ENCODE measurements around the gene PEX7.
"Not testable (repeated sequence)": the region's sequence is repeated elsewhere in the genome, so short reads cannot be mapped to it uniquely, and the experiment has no call there.

PEX7 gene

DNA sequence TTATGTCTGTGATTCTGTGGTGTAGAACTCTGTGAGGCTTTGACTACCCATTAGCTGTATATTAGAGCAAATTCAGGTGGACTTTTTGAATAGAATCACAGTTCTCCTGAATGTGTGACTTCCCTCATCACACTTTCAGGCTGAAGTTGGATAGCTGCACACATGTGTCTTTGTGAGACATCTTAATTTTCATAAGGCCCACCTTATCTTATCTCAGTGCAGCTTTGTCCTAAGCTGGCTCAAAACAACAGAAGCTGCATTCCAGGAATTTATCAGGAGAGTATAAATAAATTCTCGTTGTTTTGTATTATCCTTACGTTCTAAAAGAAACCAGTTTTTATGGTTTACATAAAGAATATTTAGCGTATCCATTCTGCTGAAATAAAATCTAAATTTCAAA is 73.5 kb downstream of the PEX7 start:
- no peak for DNase-seq (ENCODE audit: low read depth in 2 of 3, low spot score in 1 of 3)

DNA sequence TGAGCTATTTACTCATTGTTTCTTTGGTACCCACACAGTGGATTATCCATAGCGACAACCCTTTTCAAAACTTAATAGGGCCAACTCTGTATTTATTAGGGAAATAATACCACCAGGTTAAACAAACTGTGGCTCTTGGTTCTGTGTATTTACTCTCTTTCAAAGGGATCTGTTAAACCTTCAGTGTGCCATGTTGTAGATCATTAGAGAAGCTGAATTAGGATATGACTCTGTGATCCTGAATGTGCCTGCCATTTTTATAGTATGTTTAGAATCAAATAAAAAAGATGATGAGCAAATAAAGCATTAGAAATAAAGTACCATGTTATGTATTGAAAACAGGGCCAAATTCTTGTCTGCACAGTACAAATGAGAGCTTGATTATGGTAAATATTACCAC is 74.7 kb downstream of the PEX7 start:
- no peak for DNase-seq (ENCODE audit: low read depth in 2 of 3, low spot score in 1 of 3)

DNA sequence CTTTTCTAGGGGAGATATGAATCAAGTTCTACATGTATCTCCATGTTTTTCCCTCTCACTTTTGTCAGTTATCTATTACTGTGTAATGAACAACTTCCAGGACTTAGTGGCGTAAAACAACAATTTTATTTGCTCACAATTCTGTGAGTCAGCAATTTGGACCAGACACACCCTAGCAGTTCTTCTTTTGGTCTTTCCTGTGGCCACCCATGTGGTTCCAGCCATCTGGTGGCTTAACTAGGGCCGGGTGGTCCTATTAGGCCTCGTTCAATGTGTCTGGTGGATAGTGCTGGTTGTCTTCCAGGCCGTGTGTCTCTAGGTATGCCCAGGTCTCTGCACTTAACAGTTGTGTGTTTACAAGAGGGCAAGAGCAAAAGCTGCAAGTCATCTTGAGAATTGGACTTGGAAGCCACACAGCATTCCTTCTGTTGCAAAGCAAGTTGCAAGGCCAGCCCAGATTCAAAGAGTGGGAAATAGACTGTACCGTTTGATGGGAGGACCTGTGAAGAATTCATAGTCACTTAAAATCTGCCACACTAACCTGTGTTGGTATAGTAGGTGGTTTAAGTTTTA is 78.9 kb downstream of the PEX7 start:
- DNase-seq (ENCODE audit: low read depth in 2 of 3, low spot score in 1 of 3), result no peak

DNA sequence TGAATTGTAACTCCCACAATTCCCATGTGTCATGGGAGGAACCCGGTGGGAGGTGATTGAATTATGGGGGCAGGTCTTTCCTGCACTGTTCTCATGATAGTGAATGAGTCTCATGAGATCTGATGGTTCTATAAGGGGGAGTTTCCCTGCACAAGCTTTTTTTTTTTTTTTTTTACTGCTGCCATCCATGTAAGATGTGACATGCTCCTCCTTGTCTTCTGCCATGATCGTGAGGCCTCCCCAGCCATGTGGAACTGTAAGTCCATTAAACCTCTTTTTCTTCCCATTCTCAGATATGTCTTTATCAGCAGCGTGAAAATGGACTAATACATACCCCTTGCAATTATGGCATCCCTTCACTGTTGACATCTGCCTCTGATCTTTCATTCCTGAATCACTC is 82.1 kb downstream of the PEX7 start:
- DNase-seq (ENCODE audit: low read depth in 2 of 3, low spot score in 1 of 3), result not testable (repeated sequence)

DNA sequence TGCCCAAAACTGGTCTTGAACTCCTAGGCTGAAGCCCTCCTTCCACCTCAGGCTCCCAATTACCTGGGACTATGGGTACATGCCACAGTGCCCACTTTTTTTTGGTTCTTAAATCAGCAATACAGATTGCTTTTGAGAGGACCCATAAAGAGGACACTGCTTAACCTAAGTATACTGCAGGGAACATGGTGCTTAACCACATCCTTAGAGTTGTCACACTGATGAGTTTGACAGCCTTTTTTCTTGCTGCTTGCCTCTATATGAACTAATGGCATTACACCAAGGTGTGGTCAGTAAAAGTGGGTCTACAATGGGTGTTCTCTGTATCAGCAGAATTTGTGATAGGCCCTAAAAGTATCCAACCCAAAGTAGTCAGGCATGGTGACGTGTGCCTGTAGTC is 92.6 kb downstream of the PEX7 start:
- no peak for DNase-seq (ENCODE audit: low read depth in 2 of 3, low spot score in 1 of 3)

DNA sequence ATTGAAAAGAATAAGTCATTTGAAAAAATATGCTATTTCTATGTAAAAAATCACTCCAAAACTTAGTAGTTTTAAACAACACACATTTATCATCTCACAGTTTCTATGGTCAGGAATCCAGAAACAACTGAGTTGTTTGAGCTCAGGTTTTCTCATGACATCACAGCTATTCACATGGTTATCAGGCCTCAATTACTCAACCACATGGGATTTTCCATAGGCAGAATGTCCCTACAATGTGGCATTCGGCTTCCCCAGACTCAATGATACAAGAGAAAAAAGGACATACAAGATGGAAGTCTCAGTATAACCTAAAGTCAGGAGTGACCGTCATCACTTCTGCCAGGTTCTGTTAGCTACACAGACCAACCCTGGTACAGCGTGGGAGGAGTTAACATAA is 96.3 kb downstream of the PEX7 start:
- DNase-seq (ENCODE audit: low read depth in 2 of 3, low spot score in 1 of 3), result no peak

DNA sequence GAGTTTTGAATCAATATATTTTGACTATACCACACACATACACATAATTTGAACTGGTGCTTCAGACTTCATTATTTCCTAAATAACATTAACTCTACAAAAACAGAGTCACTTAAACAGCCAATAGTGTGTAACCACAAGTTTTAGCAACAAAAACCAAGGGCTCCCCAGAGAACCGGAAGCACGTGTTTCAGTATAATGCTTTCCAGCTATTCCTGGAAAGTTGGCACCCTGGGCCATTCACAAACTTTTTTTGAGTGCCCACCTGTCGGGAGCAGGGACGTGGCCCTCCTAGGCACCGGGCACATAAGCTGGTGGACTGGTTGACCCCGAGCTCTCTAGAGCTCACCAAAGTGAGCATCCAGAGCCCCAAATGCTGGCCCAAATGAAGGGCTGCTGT is 97.8 kb downstream of the PEX7 start:
- no peak for DNase-seq (ENCODE audit: low read depth in 2 of 3, low spot score in 1 of 3)

DNA sequence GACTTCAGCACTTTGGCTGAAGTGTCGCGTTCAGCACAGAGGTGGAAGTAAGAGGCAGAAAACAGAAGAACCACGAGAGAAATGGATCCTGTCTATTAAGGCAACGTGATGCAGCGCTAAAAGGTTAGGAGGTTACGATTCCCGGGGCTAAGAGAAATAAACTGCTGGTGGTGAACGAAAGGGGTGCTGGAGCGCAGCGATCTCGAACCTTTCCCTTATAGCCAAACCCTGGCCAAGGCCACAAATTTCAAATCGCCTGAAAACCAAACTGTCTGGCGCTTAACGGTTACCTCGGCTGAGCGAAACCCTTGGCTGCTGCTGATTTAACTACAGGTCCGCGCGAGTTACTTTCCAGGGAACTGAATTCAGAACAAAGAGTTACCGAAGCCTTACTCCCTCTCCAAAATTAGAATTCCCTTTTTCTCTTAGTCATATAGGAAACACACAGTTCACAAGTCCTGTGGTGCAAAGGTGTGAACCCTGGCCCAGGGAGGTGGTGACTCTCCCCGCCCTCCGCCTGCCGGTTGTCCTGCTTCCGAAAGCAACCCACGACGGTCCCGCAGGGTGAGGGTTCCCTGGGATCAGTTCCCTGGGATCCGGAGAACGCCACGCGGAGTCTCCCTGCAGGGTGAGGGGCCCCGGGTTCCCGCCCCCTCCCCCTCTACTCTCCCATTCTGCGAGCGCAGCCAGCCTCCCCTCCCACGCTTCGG is 98.4 kb downstream of the PEX7 start:
- no peak for DNase-seq (ENCODE audit: low read depth in 2 of 3, low spot score in 1 of 3)

DNA sequence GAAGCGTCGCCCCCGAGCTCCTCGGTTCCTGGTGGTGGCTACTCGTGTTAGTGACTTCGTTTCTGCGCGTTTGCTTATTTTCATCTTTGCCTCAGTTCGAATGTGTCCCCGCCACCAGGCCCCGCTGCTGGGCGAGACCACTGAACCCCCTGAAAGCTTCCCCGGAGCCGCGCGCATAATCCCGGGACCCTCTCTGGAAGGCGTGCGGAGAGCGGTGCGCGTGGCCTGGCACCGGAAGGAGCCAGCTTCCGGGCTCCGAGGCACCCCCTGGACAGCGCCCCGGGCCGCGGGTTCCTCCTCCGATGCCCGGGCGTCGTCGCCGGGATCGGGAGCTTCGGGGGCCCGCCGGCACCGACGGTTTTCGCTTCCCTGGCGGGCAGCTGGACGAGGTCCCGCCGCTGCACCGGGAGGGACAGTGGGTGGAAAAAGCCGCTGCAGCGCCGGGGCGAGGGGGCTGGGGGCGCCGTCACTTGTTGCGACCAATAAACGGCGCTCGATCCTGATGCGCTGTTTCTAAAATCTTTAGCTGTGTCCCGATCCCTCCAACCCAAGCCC is 99.1 kb downstream of the PEX7 start:
- DNase-seq (ENCODE audit: low read depth in 2 of 3, low spot score in 1 of 3), result no peak

DNA sequence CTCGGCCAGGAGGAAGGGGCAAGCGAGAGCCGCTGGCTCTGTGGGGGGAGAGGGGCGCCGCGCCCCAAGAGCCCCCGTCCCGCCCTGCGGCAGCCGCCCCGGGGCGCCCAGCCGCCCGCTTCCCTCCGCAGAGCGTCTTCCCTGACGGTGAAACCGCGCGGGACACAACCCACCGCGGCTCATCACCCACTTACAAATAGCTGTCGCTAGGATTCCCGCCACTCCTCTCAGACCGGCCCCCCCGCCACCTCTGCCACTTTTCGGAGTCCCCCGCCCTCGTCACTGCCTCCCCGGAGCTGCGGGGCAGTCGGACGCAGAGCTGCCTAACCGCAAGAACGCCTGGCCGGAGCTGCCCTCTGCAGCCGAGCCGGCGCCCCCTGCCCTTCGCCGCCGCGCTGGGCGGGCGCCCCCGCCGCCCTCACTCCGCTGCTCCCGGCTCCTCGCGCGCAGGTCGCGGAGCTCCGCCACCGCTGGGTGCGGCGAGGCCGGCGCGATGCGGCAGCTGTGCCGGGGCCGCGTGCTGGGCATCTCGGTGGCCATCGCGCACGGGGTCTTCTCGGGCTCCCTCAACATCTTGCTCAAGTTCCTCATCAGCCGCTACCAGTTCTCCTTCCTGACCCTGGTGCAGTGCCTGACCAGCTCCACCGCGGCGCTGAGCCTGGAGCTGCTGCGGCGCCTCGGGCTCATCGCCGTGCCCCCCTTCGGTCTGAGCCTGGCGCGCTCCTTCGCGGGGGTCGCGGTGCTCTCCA is 99.7 kb downstream of the PEX7 start, which contains the start of gene SLC35D3:
TSS of gene SLC35D3 (plus strand) at position 366 of the 749 bp plus-strand sequence. CDS start at position 494, 128 bp downstream.
- no peak for DNase-seq (ENCODE audit: low read depth in 2 of 3, low spot score in 1 of 3)

DNA sequence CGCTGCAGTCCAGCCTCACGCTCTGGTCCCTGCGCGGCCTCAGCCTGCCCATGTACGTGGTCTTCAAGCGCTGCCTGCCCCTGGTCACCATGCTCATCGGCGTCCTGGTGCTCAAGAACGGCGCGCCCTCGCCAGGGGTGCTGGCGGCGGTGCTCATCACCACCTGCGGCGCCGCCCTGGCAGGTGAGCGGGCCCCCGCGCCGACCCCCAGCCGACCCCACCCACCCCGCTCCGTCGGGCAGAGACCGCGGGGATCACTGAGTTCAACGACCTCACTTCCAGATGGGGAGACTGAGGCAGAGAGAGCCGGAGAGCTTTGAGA is 100.3 kb downstream of the PEX7 start:
- no peak for DNase-seq (ENCODE audit: low read depth in 2 of 3, low spot score in 1 of 3)

DNA sequence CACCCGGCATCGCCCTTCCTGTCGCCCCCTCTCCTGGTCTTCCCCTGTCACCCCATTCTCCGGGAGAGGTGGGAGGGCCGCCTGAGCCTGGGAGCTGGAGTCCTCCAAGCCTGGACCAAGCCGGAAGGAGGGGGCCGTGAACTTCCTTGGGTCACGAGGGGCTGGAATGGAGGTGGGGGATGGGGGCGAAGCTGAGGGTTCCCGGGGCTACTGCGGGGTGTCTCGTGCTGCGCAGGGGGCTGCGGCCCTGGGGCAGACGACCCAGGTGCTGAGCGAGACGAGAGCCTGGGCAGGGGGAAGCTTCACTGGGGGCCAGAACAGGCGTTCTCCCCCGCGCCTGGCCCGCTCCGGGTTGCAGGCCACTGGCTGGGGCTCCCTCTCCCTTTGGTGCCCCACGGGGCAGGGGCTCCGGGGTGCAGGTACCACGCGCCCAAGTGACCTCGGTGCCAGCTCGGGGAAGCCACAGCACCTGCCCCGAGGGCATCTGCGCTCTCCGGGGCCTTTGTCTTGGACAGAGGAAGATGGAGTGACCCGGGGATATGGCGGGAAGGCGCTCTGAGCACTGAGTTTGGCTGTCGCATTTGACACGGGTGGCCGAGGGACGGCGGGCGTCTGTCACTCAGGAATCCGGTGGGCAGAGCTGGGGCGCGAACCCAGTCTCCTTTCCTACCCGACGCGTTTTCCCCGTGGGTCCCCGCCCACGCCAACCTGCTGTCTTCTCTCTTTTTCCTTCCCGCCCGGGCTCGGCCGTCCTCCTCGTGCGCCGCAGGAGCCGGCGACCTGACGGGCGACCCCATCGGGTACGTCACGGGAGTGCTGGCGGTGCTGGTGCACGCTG is 100.9 kb downstream of the PEX7 start:
- DNase-seq (ENCODE audit: low read depth in 2 of 3, low spot score in 1 of 3), result no peak

DNA sequence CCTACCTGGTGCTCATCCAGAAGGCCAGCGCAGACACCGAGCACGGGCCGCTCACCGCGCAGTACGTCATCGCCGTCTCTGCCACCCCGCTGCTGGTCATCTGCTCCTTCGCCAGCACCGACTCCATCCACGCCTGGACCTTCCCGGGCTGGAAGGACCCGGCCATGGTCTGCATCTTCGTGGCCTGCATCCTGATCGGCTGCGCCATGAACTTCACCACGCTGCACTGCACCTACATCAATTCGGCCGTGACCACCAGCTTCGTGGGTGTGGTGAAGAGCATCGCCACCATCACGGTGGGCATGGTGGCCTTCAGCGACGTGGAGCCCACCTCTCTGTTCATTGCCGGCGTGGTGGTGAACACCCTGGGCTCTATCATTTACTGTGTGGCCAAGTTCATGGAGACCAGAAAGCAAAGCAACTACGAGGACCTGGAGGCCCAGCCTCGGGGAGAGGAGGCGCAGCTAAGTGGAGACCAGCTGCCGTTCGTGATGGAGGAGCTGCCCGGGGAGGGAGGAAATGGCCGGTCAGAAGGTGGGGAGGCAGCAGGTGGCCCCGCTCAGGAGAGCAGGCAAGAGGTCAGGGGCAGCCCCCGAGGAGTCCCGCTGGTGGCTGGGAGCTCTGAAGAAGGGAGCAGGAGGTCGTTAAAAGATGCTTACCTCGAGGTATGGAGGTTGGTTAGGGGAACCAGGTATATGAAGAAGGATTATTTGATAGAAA is 101.7 kb downstream of the PEX7 start:
- DNase-seq (ENCODE audit: low read depth in 2 of 3, low spot score in 1 of 3), result no peak

DNA sequence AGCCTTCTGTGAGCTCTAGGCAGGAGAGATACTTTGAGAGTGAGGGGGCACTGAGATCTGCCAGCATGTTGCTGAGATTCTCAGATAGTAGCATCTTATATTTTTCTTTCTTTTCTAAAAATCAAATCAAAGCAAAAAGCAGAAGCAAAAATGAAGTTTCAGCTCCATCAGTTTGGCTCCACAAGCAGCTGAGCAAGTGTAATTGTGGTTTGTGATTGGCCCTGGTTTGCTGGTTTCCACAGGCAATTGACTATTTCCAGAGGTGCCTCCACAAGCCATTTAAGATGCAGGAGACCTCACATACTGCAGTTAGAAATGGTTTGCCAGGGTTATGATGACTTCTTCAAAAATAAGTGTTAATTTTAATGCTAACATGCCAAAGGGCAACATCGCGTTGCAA is 104.0 kb downstream of the PEX7 start:
- no peak for DNase-seq (ENCODE audit: low read depth in 2 of 3, low spot score in 1 of 3)

DNA sequence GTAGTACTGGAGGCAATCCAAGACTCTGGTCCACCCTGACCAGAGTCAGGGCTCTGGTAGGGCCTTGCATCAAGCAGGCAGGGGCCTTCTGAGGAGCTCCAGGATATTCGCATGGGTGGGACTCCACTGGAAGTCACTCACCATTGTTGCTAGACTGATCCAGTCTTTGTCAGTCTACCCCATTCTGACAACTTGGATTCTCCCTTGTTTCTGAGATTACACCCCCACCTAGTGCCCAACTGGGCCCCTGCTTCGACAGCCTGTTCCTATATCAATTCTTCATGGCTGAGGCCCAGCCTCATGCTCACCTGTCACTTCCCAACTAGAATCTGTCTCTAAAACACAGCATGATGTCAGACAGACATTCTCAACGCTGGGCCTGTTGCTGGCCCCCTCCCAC is 104.9 kb downstream of the PEX7 start:
- DNase-seq (ENCODE audit: low read depth in 2 of 3, low spot score in 1 of 3), result no peak

DNA sequence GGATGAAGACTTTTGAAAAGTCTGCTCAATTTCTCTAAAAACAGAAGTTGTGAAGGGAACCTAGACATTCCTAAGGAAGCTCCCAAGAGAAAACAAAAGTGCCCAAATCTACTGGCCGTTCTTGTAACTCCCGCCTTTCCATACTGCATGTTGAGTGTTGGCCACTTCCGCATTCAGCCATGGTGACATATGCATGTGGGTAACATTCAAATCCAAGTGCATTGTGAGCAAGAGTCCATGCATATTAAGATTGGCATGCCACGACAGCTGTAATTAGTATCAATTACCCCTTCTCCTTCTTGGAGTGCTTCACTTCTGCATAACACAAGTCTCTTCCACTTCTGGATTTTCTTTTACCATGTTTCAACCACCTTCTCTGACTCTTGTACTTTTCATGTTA is 108.1 kb downstream of the PEX7 start:
- no peak for DNase-seq (ENCODE audit: low read depth in 2 of 3, low spot score in 1 of 3)

DNA sequence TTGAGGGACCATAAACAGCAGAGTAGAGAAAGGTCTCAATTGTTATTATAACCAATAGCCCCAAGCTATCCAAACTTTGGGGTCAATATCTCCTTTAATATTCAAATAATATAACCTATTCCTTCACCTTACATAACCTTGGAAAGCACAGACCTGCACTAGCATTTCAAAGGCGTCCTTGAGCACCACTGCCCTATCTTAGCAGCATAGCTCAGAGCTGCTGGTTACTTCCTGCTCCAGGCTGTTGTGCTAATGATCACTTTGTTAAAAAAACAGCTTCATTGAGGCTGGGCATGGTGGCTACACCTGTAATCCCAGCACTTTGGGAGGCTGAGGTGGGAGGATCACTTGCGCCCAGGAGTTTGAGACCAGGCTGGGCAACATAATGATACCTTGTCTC is 110.2 kb downstream of the PEX7 start:
- DNase-seq (ENCODE audit: low read depth in 2 of 3, low spot score in 1 of 3), result no peak

DNA sequence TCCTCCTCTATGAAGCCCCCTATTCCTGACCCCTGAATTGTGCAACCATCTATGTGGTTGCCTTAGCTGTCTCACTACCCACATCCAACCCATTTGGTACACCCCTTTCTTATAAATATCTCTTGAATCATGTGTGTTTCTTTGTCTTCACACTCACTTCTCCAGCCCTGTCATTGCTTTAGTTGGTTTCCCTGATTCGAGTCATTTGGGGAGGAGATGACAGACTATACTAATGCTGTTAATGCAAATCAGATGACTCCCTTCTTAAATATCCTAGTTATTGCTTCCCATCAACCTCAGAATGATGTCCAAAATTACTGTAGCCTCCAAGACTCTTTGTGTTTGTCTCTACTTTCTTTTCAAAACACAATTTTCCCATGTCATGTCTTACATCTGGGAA is 122.7 kb downstream of the PEX7 start:
- no peak for DNase-seq (ENCODE audit: low read depth in 2 of 3, low spot score in 1 of 3)

DNA sequence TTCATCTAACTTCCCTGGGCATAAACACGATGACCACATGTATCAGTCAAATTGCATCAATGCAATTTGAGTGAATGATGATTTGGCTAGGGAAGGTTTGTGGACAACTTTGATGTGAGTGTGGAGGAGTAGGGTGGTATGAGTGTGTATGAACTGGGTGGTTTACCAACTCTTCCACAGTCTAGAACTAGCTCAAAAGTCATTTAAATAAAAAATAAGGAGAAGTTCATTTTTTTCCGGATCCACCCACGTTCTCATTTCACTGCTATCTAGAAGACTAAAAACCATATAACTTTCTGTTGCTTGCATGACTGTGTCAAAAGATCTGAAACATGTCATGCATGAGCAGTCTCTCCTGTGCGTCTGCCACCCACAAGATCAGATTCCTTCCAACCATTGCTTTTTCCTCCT is 123.3 kb downstream of the PEX7 start:
- no peak for DNase-seq (ENCODE audit: low read depth in 2 of 3, low spot score in 1 of 3)

DNA sequence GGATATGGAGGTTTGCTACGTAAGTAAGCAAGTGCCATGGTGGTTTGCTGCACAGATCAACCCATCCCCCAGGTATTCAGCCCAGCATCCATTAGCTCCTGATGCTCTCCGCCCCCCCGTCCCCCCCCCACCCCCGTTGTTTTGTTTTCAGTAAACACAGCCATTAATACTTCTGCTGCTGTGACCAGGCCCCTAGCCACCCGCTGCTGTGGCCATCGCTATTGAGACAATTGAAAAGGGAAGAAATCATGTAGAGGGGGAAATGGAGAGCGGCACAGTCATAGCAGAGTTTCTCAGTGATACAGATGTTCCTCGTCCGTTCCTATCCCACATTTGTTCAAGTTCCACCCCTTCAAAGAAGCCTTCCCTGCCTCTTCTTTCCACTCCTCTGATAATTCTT is 124.6 kb downstream of the PEX7 start:
- no peak for DNase-seq (ENCODE audit: low read depth in 2 of 3, low spot score in 1 of 3)

DNA sequence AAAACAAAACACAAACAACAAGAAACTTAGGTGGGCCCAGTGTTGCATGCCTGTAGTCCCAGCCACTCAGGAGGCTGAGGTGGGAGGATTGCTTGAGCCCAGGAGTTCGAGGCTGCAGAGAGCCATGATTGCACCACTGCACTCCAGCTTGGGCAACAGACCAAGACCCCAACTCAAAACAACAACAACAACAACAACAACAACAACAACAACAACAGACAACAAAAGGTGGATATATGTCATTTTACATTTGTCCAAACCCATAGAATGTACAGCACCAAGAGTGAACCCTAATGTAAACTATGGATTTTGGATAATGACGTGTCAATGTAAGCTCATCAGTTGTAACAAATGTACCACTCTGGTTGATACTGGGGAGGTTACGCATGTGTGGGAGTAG is 127.6 kb downstream of the PEX7 start:
- DNase-seq (ENCODE audit: low read depth in 2 of 3, low spot score in 1 of 3), result not testable (repeated sequence)

Data from stimulated activated CD4-positive, alpha-beta T cell treated with anti-CD3 and anti-CD28 coated beads, Interleukin-12 subunit alpha, Interleukin-12 subunit beta, amount 100 ng/mL, for 48 hours (primary cell).